ENCODE results near the gene OTUD7B.
"Not testable (repeated sequence)": the region's sequence is repeated elsewhere in the genome, so short reads cannot be mapped to it uniquely, and the experiment has no call there.

The OTUD7B gene

DNA sequence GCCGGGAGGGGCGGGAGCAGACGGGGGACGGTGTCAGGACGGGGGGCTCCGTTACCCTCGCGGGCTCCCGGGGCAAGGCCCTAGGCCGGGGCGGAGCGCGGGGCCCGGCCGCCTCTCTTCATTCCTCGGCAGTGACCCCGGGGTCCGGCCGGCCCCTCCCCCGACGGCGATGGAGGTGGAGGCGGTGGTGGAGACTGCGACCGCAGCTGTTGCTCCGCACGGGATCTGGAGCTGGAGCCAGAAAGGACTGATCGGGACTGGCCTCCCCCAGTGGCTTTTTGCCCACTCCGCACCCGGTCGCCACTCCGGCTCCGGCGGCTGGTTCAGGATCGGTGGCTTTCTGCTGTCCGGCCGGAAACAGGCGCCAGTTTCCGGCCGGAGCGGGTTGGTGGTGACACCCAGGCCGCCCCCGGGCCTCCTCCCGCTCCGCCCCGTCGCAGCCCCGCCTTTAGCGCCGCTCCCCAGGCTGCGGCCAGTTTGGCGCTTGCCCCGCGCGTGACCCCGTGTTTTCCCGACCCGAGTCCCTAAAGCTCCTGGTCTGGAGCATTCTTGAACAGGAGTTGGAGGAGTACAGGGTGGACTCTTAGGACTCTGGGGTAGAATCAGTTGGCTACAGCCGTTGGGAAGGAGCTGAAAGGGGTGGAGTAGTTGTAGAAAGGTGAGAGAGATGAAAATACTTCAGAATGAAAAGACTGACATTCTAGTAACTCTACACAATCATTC lies at the start of gene OTUD7B:
Gene OTUD7B, minus strand, starts transcription at position 334 of the 723 bp plus-strand sequence. CDS start 33,216 bp downstream, outside the sequence.
- peak; percentile 78 for DNase-seq

DNA sequence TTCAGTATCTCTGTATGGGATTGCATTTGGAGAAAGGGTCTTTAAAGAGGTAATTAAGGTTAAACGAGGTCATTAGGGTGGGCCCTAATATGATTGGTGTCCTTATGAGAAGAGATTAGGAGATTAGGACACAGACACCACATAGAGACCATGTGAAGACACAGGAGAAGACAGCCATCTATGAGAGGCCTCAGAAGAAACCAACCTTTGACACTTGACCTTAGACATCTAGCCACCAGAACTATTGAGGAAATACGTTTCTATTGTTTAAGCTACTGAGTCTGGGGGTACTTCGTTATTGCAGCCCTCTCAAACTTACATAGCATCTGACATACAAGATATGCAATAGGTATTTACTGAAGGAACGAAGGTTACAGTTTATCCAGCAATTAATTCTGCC lies 49.7 kb upstream of the OTUD7B start:
- no peak for DNase-seq

DNA sequence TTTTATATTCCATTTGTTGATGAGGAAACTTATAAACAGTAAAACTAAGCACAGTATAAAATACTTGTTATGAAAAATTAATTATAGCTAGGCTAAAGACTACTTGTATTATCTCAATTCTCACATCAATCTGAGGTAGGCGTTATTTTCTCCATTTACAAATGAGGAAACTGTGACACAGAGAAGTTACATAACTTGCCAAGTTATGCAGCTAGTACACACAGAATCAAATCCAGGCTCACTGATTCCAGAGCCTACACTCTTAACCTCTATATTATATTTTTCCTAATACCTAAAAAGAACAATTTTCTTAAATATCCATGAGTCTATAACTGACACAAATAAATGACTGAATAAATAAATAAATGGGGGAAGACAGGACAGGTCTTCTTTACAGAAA lies 45.9 kb upstream of the OTUD7B start:
- DNase-seq, result no peak

DNA sequence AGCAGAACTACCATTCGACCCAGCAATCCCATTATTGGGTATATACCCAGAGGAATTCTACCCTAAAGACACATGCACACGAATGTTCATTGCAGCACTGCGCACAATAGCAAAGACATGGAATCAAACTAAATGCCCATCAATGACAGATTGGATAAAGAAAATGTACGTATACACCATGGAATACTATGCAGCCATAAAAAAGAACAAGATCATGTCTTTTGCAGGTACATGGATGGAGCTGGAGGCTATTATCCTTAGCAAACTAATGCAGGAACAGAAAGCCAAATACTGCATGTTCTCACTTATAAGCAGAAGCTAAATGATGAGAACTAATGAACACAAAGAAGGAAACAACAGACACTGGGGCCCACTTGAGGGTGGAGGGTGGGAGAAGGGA lies 45.0 kb upstream of the OTUD7B start:
- not testable (repeated sequence) for DNase-seq

DNA sequence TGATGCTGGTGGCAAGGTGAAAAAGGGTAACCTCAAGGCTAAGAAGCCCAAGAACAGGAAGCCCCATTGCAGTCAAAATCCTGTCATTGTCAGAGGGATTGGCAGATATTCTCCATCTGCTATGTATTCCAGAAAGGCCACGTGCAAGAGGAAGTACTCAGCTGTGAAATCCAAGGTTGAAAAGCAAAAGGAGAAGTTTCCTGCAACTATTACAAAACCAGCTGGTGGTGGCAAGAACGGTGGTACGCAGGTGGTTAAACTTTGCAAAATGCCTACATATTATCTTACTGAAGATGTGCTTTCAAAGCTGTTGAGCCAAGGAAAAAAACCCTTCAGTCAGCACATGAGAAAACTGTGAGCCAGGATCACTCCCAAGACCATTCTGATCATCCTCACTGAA lies 43.4 kb upstream of the OTUD7B start:
- no peak for DNase-seq

DNA sequence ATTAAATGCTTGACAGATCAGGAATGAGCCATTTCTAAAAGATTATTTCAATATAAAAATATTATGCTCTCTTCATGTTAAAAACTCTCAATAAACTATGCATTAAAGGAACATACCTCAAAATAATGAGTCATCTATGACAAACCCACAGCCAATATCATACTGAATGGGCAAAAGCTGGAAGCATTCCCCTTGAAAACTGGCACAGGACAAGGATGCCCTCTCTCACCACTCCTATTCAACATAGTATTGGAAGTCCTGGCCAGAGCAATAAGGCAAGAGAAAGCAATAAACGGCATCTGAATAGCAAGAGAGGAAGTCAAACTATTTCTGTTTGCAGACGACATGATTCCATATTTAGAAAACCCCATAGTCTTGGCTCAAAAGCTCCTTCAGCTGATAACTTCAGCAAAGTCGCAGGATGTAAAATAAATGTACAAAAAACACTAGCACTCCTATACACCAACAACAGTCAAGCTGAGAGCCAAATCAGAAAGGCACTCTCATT lies 41.4 kb upstream of the OTUD7B start:
- not testable (repeated sequence) for DNase-seq

DNA sequence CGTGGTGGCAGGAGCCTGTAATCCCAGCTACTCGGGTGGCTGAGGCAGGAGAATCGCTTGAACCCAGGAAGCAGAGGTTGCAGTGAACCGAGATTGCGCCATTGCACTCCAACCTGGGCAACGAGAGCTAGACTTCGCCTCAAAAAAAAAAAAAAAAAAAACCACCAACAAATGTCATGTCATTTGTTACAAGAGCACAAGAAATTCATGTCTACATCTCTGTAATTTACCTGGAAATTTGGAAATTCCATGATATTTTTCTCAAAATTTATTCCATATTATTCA lies 40.5 kb upstream of the OTUD7B start:
- DNase-seq, result no peak

DNA sequence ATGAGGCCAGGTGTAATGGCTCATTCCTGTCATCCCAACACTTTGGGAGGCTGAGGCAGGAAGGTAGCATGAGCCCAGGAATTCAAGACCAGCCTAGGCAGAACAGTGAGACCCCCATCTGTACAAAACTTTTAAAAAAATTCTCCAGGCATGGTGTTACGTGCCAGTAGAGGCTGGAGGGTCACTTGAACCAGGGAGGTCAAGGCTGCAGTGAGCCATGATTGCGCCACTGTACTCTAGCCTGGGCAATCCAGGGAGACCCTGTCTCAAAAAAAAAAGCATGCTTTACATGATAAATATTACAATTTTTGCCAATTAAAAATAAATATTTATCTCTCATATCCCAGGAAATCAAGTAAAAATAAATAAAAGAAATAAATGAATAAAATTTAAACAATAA lies 39.4 kb upstream of the OTUD7B start:
- DNase-seq, result no peak

DNA sequence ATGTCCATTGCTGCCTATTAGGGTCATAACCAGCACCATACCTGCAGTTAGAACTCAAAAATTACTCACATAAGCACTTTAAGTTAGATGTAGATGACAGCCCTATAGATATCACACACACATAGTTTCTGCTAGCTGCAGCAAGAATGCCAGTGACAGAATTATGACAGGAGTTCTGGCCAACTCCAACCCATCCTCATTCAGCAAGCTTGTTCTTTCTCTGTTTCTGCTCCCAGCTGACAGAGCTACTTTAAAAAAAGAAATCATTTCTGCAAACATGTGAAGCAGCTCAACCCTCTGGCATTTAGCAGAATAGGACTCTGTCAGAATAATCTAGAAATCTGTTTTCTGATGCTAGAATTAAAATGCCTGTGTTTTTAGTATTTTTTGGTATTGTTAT lies 23.8 kb upstream of the OTUD7B start:
- no peak for DNase-seq

DNA sequence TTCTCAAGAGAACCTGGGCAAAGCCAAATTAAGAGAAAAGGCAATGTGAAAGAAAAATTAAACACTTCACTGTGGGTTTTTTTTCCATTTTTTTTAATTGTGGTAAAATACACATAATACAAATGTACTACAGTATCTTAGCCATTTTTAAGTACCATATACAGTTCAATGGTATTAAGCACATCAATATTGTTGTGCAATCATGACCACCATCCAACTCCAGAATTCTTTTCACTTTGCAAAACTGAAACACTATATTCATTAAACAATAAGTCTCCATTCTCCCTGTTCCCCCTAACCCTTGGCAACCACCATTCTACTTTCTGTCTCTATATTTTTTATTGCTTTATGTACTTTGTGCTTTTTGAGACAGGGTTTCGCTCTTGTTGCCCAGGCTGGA lies 17.8 kb upstream of the OTUD7B start:
- no peak for DNase-seq

DNA sequence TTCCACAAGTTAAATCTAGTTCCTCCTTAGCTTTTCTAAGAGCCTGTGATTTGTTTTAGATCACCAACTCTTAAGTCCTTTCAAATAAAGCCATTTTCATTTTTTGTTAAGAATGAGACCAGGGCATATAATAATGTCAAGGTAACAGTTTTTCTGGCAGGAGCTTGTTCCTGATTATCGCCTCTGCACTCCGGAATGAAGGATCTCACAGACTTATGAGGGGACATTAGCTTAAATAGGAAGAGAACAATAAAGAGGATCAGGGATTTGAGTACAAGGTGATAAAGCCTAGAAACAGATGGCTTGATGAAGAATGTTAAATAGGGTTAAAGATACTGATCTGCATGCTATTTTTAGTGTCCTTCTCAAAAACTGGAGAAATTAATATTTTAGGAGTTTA lies 13.6 kb upstream of the OTUD7B start:
- no peak for DNase-seq

DNA sequence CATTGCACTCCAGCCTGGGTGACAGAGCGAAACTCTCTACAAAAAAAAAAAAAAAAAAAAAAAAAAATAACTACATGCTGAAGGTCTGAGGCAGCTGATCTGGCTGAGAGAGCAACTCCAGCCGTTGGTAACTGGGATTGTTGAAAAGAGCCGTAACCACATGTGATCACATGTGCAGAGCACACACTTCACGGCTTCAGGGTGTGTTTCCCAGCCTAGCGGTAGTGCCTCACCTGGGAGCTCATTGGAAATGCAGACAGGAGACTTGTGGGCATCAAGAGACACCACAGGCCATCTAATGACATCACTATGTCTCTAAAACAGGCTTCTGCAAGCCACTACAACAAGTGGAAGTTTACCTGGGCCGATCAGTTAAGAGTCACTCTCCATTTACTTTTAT lies 11.8 kb upstream of the OTUD7B start:
- DNase-seq, result peak; percentile 45

DNA sequence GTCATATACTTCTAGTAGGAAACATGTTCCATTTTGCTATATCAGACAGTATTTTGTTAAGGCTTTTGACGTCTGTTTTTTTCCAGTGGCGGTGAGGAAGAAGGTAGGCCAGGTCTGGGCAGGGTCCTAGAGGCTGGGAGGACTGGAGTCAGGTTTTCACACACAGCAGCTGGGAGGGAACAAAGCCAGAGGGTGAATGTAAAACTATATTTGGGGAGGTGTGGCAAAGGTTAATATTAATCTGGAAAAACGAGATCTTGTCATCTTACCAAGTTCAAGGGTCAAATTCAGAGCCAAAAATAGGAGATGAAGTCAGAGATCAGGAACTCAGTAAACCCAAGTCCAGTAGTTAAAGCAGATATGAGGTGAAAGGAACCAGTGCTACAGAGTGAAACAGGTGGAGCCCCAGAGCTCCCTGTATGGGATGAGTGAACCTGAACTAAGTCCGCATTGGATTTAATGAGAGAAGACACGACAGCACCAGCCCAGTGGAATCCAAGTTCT lies 10.7 kb upstream of the OTUD7B start:
- no peak for DNase-seq

DNA sequence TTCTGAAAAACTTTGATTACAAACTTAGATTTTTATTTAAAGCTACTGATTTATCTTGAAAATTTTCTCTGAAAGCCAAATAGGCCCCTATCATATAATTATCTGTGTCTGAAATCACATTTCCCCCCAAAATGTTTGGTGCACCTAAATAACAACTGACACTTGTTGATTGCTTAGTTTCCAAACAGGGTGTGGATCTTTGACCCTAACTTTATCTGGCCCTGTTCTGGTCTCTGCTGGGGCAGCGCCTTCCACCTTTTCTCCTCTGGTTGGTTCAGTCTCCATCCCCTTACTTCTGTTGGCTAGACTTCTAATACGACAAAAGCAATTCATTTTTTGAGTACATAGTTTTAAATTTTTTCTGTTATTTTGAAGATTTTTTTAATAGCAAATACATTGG lies 10.2 kb upstream of the OTUD7B start:
- no peak for DNase-seq

DNA sequence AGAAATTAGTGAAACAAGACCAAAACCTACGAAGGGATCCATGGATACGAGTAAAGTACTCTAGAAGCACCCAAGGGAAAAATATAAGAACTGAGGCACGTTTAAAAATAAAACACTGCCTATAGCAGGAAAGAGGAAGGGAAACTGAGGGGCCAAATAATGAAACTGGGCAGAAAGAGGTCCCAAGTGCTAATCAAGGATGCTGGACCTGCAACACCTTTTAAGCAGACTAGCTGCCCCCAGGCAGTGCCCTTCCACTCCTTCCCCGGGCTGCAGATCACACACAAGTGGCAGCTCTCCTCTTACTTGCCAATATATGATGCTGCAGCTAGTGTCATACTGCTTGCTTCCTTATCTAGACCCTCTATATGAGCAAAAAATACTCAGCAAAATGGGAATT lies 7.6 kb upstream of the OTUD7B start:
- DNase-seq, result no peak

DNA sequence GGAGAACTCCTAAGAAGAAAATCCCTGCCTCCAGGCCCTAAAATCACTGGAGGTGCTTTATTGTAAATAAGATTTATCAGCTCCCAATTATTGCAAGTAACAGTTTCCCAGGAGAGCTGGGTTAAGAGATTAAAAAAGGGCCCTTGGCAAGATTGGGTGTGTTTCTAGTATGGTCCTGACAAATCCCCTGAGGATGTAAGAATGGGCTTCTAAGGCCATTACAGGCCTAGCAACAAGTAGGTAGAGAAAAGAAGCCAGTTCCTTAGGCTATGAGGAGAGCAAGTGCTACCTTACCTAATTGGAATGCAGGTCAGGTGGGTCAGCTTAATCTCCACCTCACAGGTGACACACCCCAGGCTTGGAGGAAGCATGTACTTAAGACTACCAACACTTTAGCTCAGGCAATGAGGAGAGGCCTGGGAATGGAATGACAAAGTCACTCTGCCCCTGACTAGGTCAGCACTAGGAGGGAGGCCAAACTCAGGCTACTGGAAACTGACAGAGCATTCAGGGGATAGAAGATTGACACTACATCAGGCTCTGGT lies 6.8 kb upstream of the OTUD7B start:
- DNase-seq, result no peak

DNA sequence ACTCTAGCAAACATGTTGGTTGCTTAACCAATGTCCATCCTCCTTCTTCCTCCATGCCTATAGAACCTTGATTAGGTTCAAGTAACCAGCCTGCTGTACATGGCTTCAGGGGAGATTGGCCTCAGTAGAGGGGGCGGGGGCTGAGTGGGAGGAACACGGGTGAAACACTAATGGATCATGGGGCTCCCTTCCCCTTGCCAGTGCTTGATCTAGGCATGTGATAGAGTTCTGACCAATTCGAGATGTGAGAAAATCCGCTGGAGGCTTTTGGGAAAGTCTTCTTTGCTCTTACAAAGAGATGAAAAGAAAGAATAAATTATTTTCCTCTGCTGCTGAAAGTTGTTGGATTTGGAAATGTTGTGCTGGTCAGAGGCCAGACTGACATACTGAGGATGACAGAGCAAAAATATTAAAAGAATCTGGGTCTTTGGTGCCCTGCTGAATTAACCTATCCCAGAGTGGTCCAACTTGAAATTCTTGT lies 5.2 kb upstream of the OTUD7B start:
- DNase-seq, result no peak

DNA sequence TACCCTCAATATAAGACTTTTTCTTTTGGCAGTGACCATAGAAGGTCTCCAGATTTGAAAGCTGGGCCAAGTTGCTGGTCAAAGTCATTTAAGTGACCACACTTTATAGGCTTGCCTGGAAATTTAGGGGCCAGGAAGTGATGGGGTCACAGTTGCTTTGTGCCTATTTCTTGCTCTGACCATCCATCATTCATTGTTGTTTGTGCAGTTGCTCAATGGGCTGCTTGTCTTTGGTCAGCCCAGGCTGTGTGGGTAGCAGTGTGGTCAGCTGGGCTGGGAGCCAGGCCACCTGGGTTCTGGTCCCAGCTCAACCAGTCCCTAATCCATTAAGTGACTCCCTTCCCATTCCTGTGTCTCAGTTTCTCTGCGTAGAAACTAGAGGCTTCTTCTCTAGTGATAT lies 2.1 kb upstream of the OTUD7B start:
- DNase-seq, result no peak

DNA sequence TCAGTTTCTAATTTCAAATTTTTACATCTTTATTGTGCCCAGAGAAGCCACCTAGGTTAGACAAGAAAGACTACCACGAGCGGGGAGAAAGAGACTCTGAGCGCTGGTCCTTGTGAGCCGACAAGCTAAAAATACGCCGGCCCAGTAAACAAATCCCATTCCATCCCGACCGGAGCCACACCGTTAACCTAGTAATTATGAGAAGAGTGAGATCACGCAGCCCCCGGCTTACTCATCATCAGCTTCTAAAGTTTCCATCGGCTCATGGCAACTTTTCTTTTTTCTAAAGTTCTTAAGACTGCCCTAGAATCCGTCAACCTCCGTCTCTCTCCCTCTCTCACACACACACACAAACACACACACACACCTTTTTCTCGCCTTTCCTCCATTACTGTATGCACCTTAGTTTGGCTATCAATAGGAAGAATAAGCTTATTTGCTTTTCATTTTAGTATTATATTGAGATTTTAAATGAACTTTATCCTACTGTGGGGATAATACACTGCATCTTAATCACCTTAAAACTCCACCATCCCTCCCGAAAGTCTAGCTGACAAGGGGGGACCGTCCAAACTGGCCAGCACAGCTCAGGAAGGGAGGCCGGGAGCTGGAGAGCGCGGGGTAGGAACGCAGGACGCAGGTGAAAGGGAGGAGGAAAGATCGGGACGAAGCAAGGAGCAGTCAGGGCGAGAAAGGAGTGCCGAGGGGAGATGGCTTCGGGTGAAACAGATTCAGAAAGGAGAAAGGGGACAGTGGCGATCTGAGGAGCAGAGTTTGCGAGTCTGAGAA lies 728 bp downstream of the OTUD7B start:
- DNase-seq, result peak; percentile 50

DNA sequence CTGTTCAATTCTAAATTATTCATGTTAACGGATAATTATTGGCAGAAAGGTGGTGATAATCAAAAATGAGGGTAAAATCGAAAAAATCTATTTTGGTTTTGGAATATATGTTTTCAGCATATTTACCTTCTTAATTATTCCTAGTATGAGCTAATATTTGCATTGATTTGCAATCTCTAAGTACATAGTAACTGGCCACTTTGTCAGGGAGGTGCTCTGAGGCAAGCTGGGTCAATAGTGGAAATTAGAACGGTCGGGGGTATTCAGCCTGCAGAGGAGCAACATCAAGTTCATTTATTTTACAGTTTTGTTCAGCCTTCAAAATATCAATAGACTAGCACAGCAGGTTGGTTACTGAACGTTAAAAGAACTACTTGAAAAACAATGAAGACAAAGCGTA lies 1.8 kb downstream of the OTUD7B start:
- no peak for DNase-seq

DNA sequence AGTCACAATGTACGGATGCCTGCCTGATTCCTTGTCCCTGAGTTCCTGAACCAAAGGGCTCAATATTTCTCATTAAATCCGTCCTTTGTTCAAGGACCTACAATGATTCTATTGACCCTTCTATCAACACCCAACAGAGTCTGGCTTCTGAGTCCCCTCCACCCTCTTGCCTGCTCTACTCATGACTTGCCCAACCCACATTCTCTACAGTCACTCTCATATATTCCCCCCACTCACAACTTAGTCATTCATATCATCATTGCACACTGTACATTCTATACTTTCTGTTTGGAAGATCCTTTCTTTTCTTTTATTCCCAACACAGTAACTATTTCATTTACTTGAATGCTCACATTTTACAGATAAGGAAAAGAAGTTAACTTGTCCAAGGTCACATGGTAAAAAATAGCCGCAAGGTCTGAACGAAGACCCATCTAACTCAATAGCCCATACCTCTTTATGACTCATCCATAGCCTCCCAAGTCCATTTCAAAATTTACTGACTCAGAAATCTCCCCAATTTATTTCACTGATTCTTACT lies 3.6 kb downstream of the OTUD7B start:
- no peak for DNase-seq

DNA sequence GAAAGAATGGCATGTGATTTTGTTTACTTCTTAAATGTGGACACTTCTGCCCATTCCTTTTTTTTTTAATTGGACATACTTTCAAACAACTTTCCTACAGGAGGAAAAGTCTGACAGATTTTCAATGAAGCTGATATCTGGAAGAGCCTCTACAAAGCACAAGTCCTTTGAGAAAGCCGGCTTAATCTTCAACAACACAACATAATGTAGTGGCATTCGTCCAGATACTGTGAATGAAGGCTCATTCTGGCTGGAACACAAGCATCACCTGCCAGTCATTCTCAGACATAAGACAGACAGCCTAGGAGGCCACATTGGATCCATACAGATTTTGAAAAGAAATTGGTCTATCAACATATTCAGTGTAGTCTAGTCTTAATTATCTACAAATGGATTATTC lies 4.9 kb downstream of the OTUD7B start:
- no peak for DNase-seq

DNA sequence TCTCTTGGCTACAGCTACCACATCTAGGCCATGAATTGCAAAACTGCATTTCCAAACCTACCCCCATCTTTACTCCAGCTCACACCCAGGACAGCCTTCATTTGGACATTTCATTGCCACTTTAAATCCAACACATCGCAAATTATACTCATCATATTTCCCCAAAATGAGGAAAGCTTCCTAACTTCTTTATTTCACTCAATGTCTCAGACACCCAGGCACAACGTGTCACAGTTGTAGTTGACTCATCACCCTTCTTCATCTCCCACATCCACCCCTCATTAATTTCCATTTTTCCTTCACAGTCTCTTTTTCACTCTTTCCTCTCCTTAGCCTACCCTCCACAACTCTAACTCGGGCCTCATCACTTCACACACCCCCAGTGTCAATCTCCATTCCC lies 6.7 kb downstream of the OTUD7B start:
- DNase-seq, result no peak

DNA sequence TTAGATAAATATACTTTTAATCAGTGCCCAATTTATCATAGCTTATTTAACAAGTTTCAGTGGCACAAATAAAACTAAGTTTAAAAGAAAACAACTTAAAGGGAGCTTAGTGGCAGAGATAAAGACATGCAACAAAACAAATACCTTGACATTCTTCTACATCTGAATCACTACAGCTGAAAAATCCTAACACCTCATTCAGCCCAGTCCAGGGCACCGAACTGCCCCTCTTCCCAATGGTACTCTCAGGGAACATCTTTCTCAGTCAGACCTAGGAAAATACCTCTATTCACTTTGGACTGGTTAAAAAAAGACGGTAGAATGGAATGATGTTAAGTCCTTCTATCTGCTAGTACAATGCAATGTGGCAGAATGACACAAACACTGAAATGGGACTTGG lies 8.3 kb downstream of the OTUD7B start:
- DNase-seq, result no peak
